GM21825 (cell line): ENCODE data around the gene FBXO41.

Source experiments
- ATAC-seq: cut with Tn5 transposase; IDR thresholded peaks from one replicate; pipeline ENCODE4 v1.9.1; 2021; ENCODE audit warnings: mild to moderate bottlenecking, moderate library complexity; ENCODE audit not compliant: unreplicated experiment

Gene FBXO41

GRCh38 chr2:73284296-73285158 is at the start of gene FBXO41:
Gene FBXO41, minus strand, starts transcription at chr2:73284478. Its CDS starts 14,848 bp downstream, at chr2:73269630.
- ATAC-seq: peak; percentile 73

GRCh38 chr2:73334045-73334444 is 49.8 kb upstream of the FBXO41 start:
- no peak for ATAC-seq

GRCh38 chr2:73333564-73333963 is 49.3 kb upstream of the FBXO41 start:
- no peak for ATAC-seq

- no peak for ATAC-seq
These were observed 39.9 kb upstream of the FBXO41 start for GRCh38 chr2:73324126-73324725.

GRCh38 chr2:73323551-73323950 is 39.3 kb upstream of the FBXO41 start:
- ATAC-seq: no peak

- ATAC-seq: no peak
These were observed 30.2 kb upstream of the FBXO41 start for GRCh38 chr2:73314441-73314840.

- no peak for ATAC-seq
These were observed 23.4 kb upstream of the FBXO41 start for GRCh38 chr2:73307720-73308119.

GRCh38 chr2:73301636-73302035 is 17.4 kb upstream of the FBXO41 start:
- no peak for ATAC-seq

GRCh38 chr2:73300926-73301325 is 16.6 kb upstream of the FBXO41 start:
- no peak for ATAC-seq

- no peak for ATAC-seq
These were observed 13.3 kb upstream of the FBXO41 start for GRCh38 chr2:73297586-73297985.

- no peak for ATAC-seq
These were observed 12.9 kb upstream of the FBXO41 start for GRCh38 chr2:73297151-73297559.

- no peak for ATAC-seq
These were observed 11.6 kb upstream of the FBXO41 start for GRCh38 chr2:73295751-73296400.

- ATAC-seq: no peak
These were observed 10.0 kb upstream of the FBXO41 start for GRCh38 chr2:73294239-73294638.

- peak; percentile 88 for ATAC-seq
These were observed 9.4 kb upstream of the FBXO41 start, which contains the start of gene EGR4 for GRCh38 chr2:73293534-73294171. Gene EGR4, minus strand, starts transcription at chr2:73293548. Its CDS starts 231 bp downstream, at chr2:73293317.

- ATAC-seq: no peak
These were observed 8.7 kb upstream of the FBXO41 start for GRCh38 chr2:73292906-73293533.

- ATAC-seq: no peak
These were observed 8.1 kb upstream of the FBXO41 start for GRCh38 chr2:73292316-73292905.

GRCh38 chr2:73291461-73292315 is 7.4 kb upstream of the FBXO41 start:
- ATAC-seq: no peak

- ATAC-seq: no peak
These were observed 6.8 kb upstream of the FBXO41 start for GRCh38 chr2:73291093-73291460.

GRCh38 chr2:73290049-73290839 is 6.0 kb upstream of the FBXO41 start:
- no peak for ATAC-seq
